ENCODE results near the gene TBC1D20. TPM values are rescaled to one million over a fixed set of nuclear protein-coding genes. Genes with fewer than 3 reads are reported as not detected.

The TBC1D20 gene
- total RNA-seq, 1 experiment from 2014 or later: 24.2 TPM

GRCh38 chr20:438571-439469 is 23.5 kb downstream of the TBC1D20 start:
- ChIA-PET POLR2A (ENCODE audit: unreplicated experiment) (interaction anchor here (0.6 kb wide), 1 partner anchor 142 kb away, joined by 3 read pairs; no protein-coding TSS in a partner anchor), CTCF (no interaction called here)
- H3K36me3 ChIP-seq (ENCODE audit: low read depth, low read length): peaks cover 58% of the 10 kb centered on the region
- BruUV-seq (replicated peaks): no TSS peak
- H3K27ac ChIP-seq (ENCODE audit: low read length): no peak overlapping the region
- no peaks in the 10 kb centered on the region for H3K27me3 ChIP-seq (ENCODE audit: low read length)
- H3K4me2 ChIP-seq (ENCODE audit: low read length): no peak overlapping the region
- DNase-seq (no peak), ATAC-seq (no peak)
- TF ChIP-seq CTCF (conservative IDR thresholded peaks at IDR 0.05; ENCODE audit: low read depth, low read length): no peak
- no peak for TF ChIP-seq EZH2 (IDR thresholded peaks at IDR 0.05; ENCODE audit: low read length, unreplicated experiment)
- no peak for TF ChIP-seq EZH2phosphoT487 (IDR thresholded peaks at IDR 0.05; ENCODE audit: borderline replicate concordance, low read length)
- H3K4me3 ChIP-seq (ENCODE audit: low read length): no peak overlapping the region
- no peak overlapping the region for H2AFZ ChIP-seq (ENCODE audit: low read length)
- intact Hi-C loops (cut with micrococcal nuclease): no loop called here
- H3K9me3 ChIP-seq (ENCODE audit: low read length): no peaks in the 10 kb centered on the region
- H3K79me2 ChIP-seq (ENCODE audit: low read length): no peaks in the 10 kb centered on the region
- H4K20me1 ChIP-seq (ENCODE audit: low read length): no peaks in the 10 kb centered on the region
- H3F3A ChIP-seq (ENCODE audit: low read length, unreplicated experiment): no peaks in the 10 kb centered on the region
- no peaks in the 10 kb centered on the region for H3K4me1 ChIP-seq (ENCODE audit: insufficient read depth, low read length)
- no peak overlapping the region for H3K9ac ChIP-seq (ENCODE audit: low read length)
- no peaks in the 10 kb centered on the region for H3K9me2 ChIP-seq (replicated peaks; ENCODE audit: low read length)

DNA sequence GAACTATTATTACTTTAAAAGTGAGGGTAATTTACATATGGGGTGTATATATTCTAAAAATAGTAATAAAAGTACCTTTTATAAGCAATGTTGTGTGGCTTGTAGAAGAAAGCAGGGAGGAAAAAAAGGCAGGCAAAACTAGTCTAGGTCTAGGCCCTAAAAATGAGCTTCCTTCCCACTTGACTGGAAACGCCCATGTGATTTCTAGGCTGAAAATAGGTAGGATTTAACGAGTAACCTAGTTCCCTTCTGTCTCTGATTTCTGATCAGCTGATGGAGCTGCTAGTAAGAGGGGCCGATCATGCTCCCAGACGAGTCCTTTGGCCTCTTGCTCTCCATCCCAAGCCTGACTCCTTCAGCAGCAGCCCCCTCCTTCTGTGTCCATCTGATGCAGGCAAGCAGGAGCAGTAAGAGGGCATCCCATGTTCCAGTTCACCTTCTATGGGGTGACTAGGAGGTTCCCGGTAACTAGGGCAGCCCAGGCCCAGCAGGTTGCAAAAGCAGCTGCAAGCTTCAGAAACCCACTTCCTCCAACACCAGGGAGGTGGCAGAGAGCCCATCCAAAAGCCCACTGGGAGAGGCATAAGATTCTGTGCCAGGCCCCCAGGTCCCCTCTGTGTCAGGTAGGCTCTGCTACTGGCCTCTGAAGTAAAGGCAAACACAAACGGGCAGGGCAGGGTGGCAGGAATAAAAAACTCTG is 24.4 kb downstream of the TBC1D20 start:
- H2AFZ ChIP-seq (ENCODE audit: low read length): no peak overlapping the region
- no peak overlapping the region for H3K27ac ChIP-seq (ENCODE audit: low read length)
- intact Hi-C loops (cut with micrococcal nuclease): no loop called here
- CTCF ChIA-PET: interaction anchor here (0.6 kb wide), 1 partner anchor 76 kb away, joined by 3 read pairs; no protein-coding TSS in a partner anchor
- ATAC-seq: no peak
- H3K27me3 ChIP-seq (ENCODE audit: low read length): no peaks in the 10 kb centered on the region
- H3K4me2 ChIP-seq (ENCODE audit: low read length): no peak overlapping the region
- no peak for TF ChIP-seq EZH2phosphoT487 (IDR thresholded peaks at IDR 0.05; ENCODE audit: borderline replicate concordance, low read length)
- no peak for TF ChIP-seq CTCF (conservative IDR thresholded peaks at IDR 0.05; ENCODE audit: low read depth, low read length)
- no peak for TF ChIP-seq EZH2 (IDR thresholded peaks at IDR 0.05; ENCODE audit: low read length, unreplicated experiment)
- BruUV-seq (replicated peaks): no TSS peak
- no peaks in the 10 kb centered on the region for H3K9me3 ChIP-seq (ENCODE audit: low read length)
- no peak overlapping the region for H3K9ac ChIP-seq (ENCODE audit: low read length)
- H3F3A ChIP-seq (ENCODE audit: low read length, unreplicated experiment): no peaks in the 10 kb centered on the region
- no peaks in the 10 kb centered on the region for H3K9me2 ChIP-seq (replicated peaks; ENCODE audit: low read length)
- H3K4me3 ChIP-seq (ENCODE audit: low read length): no peak overlapping the region
- POLR2A ChIA-PET (ENCODE audit: unreplicated experiment): interaction anchor here (0.6 kb wide), 1 partner anchor 141 kb away, joined by 3 read pairs; no protein-coding TSS in a partner anchor
- H4K20me1 ChIP-seq (ENCODE audit: low read length): no peaks in the 10 kb centered on the region
- DNase-seq: no peak
- no peaks in the 10 kb centered on the region for H3K79me2 ChIP-seq (ENCODE audit: low read length)
- H3K36me3 ChIP-seq (ENCODE audit: low read depth, low read length): peaks cover 52% of the 10 kb centered on the region
- H3K4me1 ChIP-seq (ENCODE audit: insufficient read depth, low read length): no peaks in the 10 kb centered on the region
